Activated naive CD4-positive, alpha-beta T cell treated with anti-CD3 and anti-CD28 coated beads for 36 hours (primary cell): ENCODE data around the gene MTUS2. TPM values are rescaled to one million over a fixed set of nuclear protein-coding genes. Genes with fewer than 3 reads are reported as not detected.
"Not testable (repeated sequence)": the region's sequence is repeated elsewhere in the genome, so short reads cannot be mapped to it uniquely, and the experiment has no call there.

Experiments
- CTCF ChIA-PET: fragments of 350-600 bp; sonication (Branson Sonifier 250); formaldehyde crosslinking; loops from one replicate; lab custom pipeline; 2021; ENCODE audit warnings: antibody characterized with exemption; lab: Charles Lee
- DNase-seq: peaks from one replicate; pipeline ENCODE4 v3.0.0-alpha.2; 2020
- H3K27ac Mint-ChIP-seq: one replicate; pipeline ENCODE4 v1.8.0; 2021; ENCODE audit warnings: mild to moderate bottlenecking, mixed read lengths
- H3K27me3 Mint-ChIP-seq: one replicate; pipeline ENCODE4 v1.8.0; 2021; ENCODE audit warnings: low read depth, mixed read lengths
- H3K36me3 Mint-ChIP-seq: one replicate; pipeline ENCODE4 v1.8.0; 2021; ENCODE audit warnings: low read depth, mixed read lengths
- H3K4me1 Mint-ChIP-seq: one replicate; pipeline ENCODE4 v1.8.0; 2021; ENCODE audit warnings: low read depth, mixed read lengths
- H3K4me3 Mint-ChIP-seq: one replicate; pipeline ENCODE4 v1.8.0; 2021; ENCODE audit warnings: mild to moderate bottlenecking, moderate library complexity, mixed read lengths
- H3K9me3 Mint-ChIP-seq: one replicate; pipeline ENCODE4 v1.8.0; 2021; ENCODE audit warnings: mixed read lengths
- intact Hi-C: fragments of 100-400 bp; cut with micrococcal nuclease; formaldehyde crosslinking; loops from one replicate; pipeline ENCODE4 v1.15.1; 2023
- total RNA-seq, 2 experiments: library from RNA; stranded (reverse); gene quantifications; one replicate each; pipeline ENCODE4 v1.2.3, GENCODE V29; 2021

The MTUS2 gene
- total RNA-seq, 2 experiments from 2014 or later = not detected

DNA sequence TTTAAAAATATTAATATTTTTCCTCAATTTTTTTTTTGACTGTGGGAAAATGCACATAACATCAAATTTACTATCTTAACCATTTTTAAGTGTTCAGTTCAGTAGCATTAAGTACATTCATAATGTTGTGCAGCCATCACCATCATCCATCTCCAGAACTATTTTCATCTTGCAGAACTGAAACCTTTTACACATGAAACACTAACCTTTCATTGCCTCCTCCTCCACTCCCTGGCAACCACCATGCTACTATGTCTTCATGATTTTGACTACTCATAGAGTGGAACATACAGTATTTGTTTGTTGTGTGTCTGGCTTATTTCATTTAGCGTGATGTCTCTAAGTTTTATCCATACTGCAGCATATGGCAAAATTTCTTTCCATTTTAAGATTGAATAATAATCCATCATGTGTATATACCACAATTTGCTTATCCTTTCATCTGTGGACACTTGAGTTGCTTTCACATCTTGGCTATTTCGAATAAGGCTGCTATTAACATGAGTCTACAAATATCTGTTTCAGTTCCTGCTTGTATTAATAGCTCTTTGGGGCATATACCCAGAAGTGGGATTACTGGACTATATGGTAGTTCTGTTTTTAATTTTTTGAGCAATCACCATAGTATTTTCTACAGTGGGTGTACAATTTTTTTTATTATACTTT lies 376.4 kb downstream of the MTUS2 start:
- H3K27me3 Mint-ChIP-seq = no peaks in the 10 kb centered on the region
- no peaks in the 10 kb centered on the region for H3K4me1 Mint-ChIP-seq
- H3K9me3 Mint-ChIP-seq = peaks cover 20% of the 10 kb centered on the region
- H3K4me3 Mint-ChIP-seq = no peak overlapping the region
- DNase-seq = no peak
- H3K27ac Mint-ChIP-seq = no peak overlapping the region
- CTCF ChIA-PET = interaction anchor here (0.7 kb wide), 1 partner anchor 373 kb away, joined by 3 read pairs; no protein-coding TSS in a partner anchor
- no peaks in the 10 kb centered on the region for H3K36me3 Mint-ChIP-seq
- intact Hi-C loops = no loop called here

DNA sequence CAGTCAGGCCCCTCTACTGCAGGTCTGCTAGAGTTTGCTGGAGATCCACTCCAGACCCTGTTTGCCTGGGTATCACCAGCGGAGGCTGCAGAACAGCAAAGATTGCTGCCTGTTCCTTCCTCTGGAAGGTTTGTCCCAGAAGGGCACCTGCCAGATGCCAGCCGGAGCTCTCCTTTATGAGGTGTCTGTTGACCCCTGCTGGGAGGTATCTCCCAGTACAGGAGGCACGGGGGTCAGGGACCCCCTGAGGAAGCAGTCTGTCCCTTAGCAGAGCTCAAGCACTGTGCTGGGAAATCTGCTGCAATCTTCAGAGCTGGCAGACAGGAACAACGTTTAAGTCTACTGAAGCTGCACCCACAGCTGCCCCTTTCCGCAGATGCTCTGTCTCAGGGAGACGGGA lies 382.6 kb downstream of the MTUS2 start:
- H3K4me3 Mint-ChIP-seq, H3K27ac Mint-ChIP-seq, H3K27me3 Mint-ChIP-seq, H3K36me3 Mint-ChIP-seq, H3K4me1 Mint-ChIP-seq, DNase-seq, CTCF ChIA-PET, intact Hi-C loops: not testable (repeated sequence)
- H3K9me3 Mint-ChIP-seq = peaks cover 25% of the 10 kb centered on the region

DNA sequence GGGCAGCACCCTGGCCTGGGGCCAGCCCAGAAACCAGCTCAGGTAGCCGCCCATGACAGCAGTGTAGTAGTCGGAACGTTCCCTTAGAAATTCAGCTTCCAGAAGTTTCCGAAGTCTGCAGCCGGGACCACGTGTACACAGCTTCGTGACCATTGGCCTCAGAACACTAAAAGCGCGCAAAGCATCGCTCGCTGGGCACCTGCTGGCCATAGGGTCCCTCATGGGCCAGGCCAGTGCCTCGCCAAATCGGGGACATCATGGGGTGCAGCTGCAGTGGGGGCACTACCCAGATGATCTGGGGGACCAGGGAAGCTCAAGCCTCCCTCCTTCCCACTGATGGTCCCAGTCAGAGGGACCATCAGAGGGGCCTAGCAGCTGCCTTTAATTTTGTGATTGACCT lies 384.5 kb downstream of the MTUS2 start:
- DNase-seq = no peak
- CTCF ChIA-PET = no interaction called here
- Mint-ChIP-seq H3K9me3 (peaks cover 15% of the 10 kb centered on the region), H3K4me3 (no peak overlapping the region), H3K27me3 (no peaks in the 10 kb centered on the region), H3K36me3 (no peaks in the 10 kb centered on the region), H3K27ac (no peak overlapping the region), H3K4me1 (no peaks in the 10 kb centered on the region)
- intact Hi-C loops = no loop called here

DNA sequence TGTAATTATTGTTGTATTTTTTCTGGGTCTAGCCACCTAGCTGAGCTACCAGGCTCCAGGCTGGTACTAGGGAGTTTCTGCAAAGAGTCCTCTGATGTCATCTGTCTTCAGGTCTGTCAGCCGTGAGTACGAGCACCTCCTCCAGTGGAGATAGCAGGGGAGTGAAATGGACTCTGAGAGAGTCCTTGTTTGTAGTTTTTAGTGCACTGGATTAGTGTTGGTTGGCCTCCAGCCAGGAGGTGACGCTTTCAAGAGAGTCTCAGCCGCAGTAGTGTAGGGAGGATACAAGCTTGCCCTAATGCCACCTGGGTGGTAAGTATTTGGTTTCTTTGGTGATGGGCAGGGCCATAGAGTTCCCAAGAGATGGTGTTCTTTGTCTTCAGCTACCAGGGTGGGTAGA lies 390.5 kb downstream of the MTUS2 start:
- no peaks in the 10 kb centered on the region for H3K36me3 Mint-ChIP-seq

DNA sequence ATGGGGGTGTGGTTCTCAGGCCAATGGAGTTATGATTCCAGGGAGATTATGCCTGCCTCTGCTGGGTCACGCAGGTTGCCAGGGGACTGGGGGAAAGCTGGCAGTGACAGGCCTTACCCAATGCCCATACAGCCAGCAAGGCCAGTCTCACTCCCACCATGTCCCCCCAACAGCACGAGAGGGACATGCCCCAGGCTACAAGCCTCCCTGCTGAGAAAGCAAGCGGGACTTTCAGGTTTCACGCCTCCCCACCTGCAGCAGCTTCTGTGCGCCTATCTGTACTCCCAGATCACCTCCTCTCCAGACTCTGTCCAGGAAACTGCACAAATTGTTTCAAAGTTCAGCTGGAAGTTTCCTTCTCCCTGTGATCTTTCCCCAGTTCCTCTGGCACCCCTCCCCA lies 391.0 kb downstream of the MTUS2 start:
- DNase-seq, intact Hi-C loops, H3K9me3 Mint-ChIP-seq, CTCF ChIA-PET, H3K27ac Mint-ChIP-seq, H3K27me3 Mint-ChIP-seq, H3K4me3 Mint-ChIP-seq, H3K4me1 Mint-ChIP-seq, H3K36me3 Mint-ChIP-seq: not testable (repeated sequence)

More for the DNA sequence above, 390.5 kb downstream of the MTUS2 start:
- DNase-seq = no peak
- Mint-ChIP-seq H3K4me1 (no peaks in the 10 kb centered on the region), H3K27me3 (no peaks in the 10 kb centered on the region), H3K4me3 (no peak overlapping the region), H3K9me3 (peaks cover 4% of the 10 kb centered on the region), H3K27ac (no peak overlapping the region)
- intact Hi-C loops = no loop called here
- CTCF ChIA-PET = no interaction called here

DNA sequence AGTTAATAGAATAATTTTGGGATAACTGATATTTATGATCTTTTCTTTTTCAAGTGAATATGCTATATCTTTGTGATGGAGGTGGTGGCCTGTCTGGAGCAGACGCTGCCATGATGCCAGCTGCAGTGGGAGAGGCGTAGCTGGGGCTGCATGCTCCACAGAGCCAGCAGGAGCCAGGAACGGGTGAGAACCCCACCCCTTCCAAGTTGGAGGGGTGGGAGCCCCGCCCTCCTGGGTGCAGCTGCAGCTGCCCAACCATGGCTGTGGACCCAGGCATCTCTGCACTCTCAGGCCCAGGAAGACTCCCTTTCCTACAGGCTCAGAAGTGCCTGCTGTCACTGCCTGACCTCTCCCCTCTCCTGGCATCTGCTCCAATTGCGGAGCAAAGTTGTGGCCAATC lies 402.3 kb downstream of the MTUS2 start:
- Mint-ChIP-seq H3K4me1 (no peaks in the 10 kb centered on the region), H3K9me3 (peaks cover 7% of the 10 kb centered on the region), H3K27ac (no peak overlapping the region), H3K4me3 (no peak overlapping the region), H3K36me3 (no peaks in the 10 kb centered on the region), H3K27me3 (peaks cover 2% of the 10 kb centered on the region)
- intact Hi-C loops = no loop called here
- DNase-seq = no peak
- CTCF ChIA-PET = no interaction called here

DNA sequence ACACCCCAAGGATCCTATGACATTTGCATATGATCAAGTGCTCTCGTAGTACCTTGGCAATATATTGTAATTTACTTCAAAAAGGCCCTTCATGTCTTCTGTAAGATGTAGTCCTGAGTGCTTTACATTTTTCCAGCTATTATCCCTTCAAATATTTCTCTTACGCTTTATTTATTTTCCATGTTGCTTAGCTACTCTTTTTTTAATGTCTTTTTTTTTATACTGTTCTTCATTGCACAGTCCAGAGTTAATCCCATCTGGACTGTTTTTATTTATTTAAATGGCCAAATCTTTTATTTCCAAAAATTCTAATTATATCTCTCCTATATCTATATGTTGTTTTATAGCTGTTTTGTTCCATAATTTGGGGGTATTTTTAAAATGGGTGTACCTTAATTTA lies 404.1 kb downstream of the MTUS2 start:
- Mint-ChIP-seq H3K36me3 (no peaks in the 10 kb centered on the region), H3K9me3 (peaks cover 4% of the 10 kb centered on the region), H3K4me3 (no peak overlapping the region), H3K4me1 (no peaks in the 10 kb centered on the region), H3K27me3 (peaks cover 6% of the 10 kb centered on the region), H3K27ac (no peak overlapping the region)
- CTCF ChIA-PET = no interaction called here
- no peak for DNase-seq
- intact Hi-C loops = no loop called here

DNA sequence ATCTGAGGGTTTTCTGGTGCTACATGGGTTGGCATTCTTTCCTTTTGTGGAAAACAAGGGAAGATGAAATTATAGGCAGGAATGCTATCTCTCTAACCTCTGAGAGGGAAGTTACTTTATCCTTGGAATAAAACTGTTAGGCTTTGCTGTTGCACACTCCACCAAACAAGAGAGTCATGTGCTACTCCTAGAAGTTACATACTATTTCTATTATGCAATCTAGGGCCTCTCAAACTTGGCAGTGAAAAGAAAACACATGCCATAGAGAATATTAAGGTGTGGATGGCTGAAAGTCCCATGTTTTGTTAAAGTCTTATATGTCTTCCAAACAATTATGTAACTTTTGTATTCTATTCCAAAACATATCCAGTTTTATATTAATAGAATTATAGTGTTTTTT lies 407.4 kb downstream of the MTUS2 start:
- Mint-ChIP-seq H3K27ac (no peak overlapping the region), H3K4me1 (no peaks in the 10 kb centered on the region), H3K4me3 (no peak overlapping the region), H3K36me3 (no peaks in the 10 kb centered on the region), H3K9me3 (peaks cover 2% of the 10 kb centered on the region), H3K27me3 (peaks cover 6% of the 10 kb centered on the region)
- CTCF ChIA-PET = no interaction called here
- intact Hi-C loops = no loop called here
- no peak for DNase-seq

DNA sequence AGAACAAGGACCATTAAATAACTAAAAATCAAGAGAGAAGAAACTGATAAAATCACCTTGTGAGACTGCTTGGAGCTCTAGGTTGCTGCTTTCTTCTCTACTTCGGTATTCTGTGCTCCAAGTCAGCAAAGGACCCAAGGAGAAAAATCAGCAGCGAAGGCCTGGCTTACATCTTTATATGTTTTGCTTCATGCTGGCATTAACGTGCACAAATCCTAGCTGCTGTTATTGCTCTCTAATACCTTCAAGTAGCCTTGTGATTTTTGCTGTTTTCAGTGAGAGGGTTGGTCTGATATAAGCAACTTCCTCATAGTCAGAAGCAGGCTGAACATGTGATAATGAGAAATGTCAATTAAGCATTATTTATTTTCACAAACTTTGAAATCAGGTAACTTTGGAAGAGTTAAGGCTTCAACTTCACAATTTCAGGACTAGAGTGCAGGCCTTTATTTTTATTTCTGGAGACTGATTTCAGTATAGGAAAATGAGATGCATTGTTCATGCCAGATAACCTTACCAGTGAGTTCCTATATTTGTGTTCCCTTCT lies 410.2 kb downstream of the MTUS2 start:
- Mint-ChIP-seq H3K36me3 (no peaks in the 10 kb centered on the region), H3K4me3 (no peak overlapping the region), H3K27ac (no peak overlapping the region), H3K27me3 (peaks cover 4% of the 10 kb centered on the region), H3K9me3 (no peaks in the 10 kb centered on the region), H3K4me1 (no peaks in the 10 kb centered on the region)
- CTCF ChIA-PET = no interaction called here
- DNase-seq = no peak
- intact Hi-C loops = no loop called here

DNA sequence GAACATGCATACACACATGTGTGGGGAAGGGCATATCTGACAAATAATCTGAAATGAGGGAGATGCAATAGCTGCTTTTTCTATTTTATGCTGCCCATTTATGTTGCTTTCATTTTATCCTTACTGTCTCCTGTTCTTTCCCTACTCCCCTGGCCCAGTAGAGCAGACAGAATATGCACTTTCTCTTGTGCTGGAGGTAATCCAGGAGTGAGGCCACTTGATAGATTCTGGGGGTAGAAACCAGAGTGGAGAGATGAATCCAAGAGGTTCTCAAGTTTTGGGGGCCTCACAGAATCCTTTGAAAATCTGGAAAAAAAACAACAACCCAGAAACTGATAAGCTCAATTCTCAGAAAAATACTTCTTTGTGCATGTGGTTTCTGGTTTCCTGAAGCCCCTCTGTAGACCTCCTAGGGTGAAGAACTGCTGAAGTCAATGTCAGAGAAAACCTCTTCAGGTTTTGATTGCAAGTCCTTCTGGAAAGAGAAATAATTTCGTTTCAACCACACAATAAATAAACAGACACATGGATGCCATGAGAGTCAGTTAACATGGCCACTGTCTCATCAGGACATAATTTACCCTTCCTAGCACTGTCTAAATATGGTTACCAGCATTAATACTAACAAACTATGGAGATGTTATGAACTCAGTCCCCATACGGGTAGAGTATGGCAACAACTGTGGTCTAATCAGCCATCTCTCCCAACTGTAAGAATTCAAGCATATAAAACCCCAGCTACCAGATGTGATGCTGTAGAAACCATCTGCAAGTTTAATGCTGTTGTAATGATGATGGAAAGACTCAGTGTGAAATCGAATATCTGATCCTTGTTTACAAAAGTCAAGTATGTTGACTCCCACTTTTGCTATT lies 419.8 kb downstream of the MTUS2 start:
- Mint-ChIP-seq H3K4me3 (no peak overlapping the region), H3K9me3 (peaks cover 4% of the 10 kb centered on the region), H3K36me3 (no peaks in the 10 kb centered on the region), H3K4me1 (no peaks in the 10 kb centered on the region), H3K27ac (no peak overlapping the region), H3K27me3 (peaks cover 13% of the 10 kb centered on the region)
- intact Hi-C loops = no loop called here
- DNase-seq = no peak
- CTCF ChIA-PET = interaction anchor here (0.6 kb wide), 1 partner anchor 14 kb away, joined by 3 read pairs; no protein-coding TSS in a partner anchor

DNA sequence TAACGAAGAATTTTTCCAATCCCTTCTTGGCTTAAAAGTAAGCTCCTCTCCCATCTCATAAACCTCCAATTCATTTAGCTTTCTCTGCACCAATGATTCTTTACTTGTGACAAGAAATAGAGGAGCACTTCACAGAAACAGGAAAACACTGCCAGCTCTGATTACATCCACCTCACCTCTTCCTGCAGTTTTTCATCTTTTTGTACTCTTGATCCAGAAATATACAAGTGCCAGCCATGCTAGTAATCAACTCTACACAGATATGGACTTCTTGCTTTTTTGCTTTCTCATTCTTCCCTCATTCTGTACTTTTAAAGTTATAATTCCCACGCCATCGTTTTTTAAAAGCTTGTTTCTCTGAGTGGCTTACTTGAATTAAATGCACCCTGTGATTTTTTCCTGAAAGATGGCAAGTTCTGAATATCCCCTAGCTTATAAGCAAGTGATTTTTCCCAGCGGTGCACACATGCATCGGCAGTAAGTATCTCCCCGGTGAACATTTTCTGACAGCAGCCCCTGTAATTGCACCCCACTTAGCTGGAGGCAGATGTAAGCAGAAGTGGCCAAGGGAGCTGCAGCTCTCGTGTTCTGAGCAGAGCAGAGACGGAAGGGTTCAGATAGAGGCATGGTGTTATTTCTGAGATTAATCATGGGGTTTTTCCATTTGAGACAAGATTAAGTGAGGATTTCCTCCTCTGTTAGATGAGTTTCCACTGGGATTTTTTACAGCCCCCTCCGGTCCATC lies 434.7 kb downstream of the MTUS2 start:
- no peak overlapping the region for H3K27ac Mint-ChIP-seq
- CTCF ChIA-PET = no interaction called here
- H3K4me1 Mint-ChIP-seq = peaks cover 2% of the 10 kb centered on the region
- H3K4me3 Mint-ChIP-seq = no peak overlapping the region
- intact Hi-C loops = no loop called here
- peaks cover 8% of the 10 kb centered on the region for H3K27me3 Mint-ChIP-seq
- no peaks in the 10 kb centered on the region for H3K9me3 Mint-ChIP-seq
- no peaks in the 10 kb centered on the region for H3K36me3 Mint-ChIP-seq
- no peak for DNase-seq

DNA sequence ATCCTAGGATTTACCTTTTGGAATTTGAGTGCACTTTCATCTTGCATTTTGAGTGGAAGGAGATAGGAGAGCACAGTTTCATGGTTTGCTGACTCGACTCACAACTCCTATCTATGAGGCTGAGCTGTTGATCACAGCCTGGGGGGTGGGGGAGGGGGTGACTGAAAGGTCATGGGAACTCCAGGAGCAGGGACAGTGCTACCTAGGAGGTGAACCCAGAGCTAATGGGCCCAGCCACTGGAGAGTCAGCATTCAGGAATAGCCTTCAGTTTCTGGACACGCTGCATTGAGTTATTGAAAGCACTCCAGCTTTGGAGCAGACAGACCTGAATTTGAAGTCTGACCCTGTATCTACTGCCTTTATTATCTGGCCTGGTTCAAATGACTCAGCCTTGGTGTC lies 435.4 kb downstream of the MTUS2 start:
- no peak overlapping the region for H3K4me3 Mint-ChIP-seq
- peaks cover 8% of the 10 kb centered on the region for H3K27me3 Mint-ChIP-seq
- no peak for DNase-seq
- H3K4me1 Mint-ChIP-seq = peaks cover 2% of the 10 kb centered on the region
- H3K27ac Mint-ChIP-seq = no peak overlapping the region
- H3K9me3 Mint-ChIP-seq = no peaks in the 10 kb centered on the region
- intact Hi-C loops = no loop called here
- H3K36me3 Mint-ChIP-seq = no peaks in the 10 kb centered on the region
- CTCF ChIA-PET = interaction anchor here (1.1 kb wide), 1 partner anchor 20 kb away, joined by 3 read pairs; no protein-coding TSS in a partner anchor
